Adrenal gland (tissue), 12 donors: ENCODE results near the gene DNAJB14. TPM values are rescaled to one million over a fixed set of nuclear protein-coding genes. Genes with fewer than 3 reads are reported as not detected.

ENCODE experiments used
- DNase-seq, 7 donors: peaks; one replicate each; pipeline ENCODE4 v3.0.0-alpha.2; 2019 to 2020
- H3K27ac ChIP-seq, 5 donors: fragments of 200-600 bp; sonication (generic) in 4 of 5; 1 replicate in 3 of 5; 2 replicates in 2 of 5; pipeline versions ENCODE4 v1.5.1 to v1.8.0; 2016 to 2020; ENCODE audit warnings: mild to moderate bottlenecking in 1 of 5
- H3K27me3 ChIP-seq: fragments of 200-600 bp; 2 replicates; pipeline ENCODE4 v1.8.0; 2021
- H3K36me3 ChIP-seq, 2 donors: fragments of 200-600 bp; replicated peaks in 1 of 2; 1 replicate in 1 of 2; 2 replicates in 1 of 2; pipeline versions ENCODE4 v1.5.1 to v1.8.0; 2018 to 2022
- H3K4me1 ChIP-seq, 2 donors: fragments of 200-600 bp; replicated peaks in 1 of 2; 1 replicate in 1 of 2; 2 replicates in 1 of 2; pipeline versions ENCODE4 v1.5.1 to v1.8.0; 2018 to 2021
- H3K4me3 ChIP-seq, 4 donors: fragments of 200-600 bp; sonication (generic) in 3 of 4; one replicate each; pipeline ENCODE4 v1.5.1; 2016 to 2018
- H3K9me3 ChIP-seq, 3 donors: fragments of 200-600 bp; sonication (generic) in 1 of 3; replicated peaks in 1 of 3; 1 replicate in 2 of 3; 2 replicates in 1 of 3; pipeline versions ENCODE4 v1.5.1 to v1.8.0; 2016 to 2021
- CTCF ChIP-seq, 6 experiments: fragments of 450-650 bp in 4 of 6; fragments of 200-600 bp in 2 of 6; sonication (generic) in 1 of 6; IDR thresholded peaks; 1 replicate in 5 of 6; 2 replicates in 1 of 6; pipeline versions ENCODE4 v1.5.1 to v1.8.0; 2016 to 2021; ENCODE audit warnings: antibody characterized with exemption in 6 of 6, mild to moderate bottlenecking in 2 of 6, moderate library complexity in 1 of 6
- POLR2A ChIP-seq, 2 donors: fragments of 450-650 bp; IDR thresholded peaks; one replicate each; pipeline ENCODE4 v1.6.1; 2017; ENCODE audit warnings: antibody characterized with exemption in 2 of 2, mild to moderate bottlenecking in 2 of 2, moderate library complexity in 1 of 2
- WGBS, 4 donors: extraction: QIAGEN DNeasy Blood & Tissue Kit in 2 of 4; methylation state at CpG; one replicate each; pipeline versions ENCODE4 v1.1.5 to v1.1.7; 2013 to 2017; 5-methylcytosine and 5-hydroxymethylcytosine counted together
- intact Hi-C, 2 donors: fragments of 100-400 bp; cut with DNase I; formaldehyde crosslinking; loops; one replicate each; pipeline versions ENCODE4 v1.14.1 to v1.15.0; 2022 to 2023
- polyA plus RNA-seq, 3 donors: library from polyadenylated mRNA; stranded (reverse); fragments of 200-250 nt in 2 of 3; fragments of 350-450 nt in 1 of 3; fragmentation: Illumina TruSeq in 1 of 3; extraction: RNeasy Lipid Tissue Mini Kit (QIAGEN cat#74804) in 1 of 3; gene quantifications; one replicate each; pipeline ENCODE4 v1.2.3, GENCODE V29; 2013 to 2014
- total RNA-seq, 9 donors: library from RNA; depleted of rRNA in 4 of 9; stranded (reverse); fragments of >200 nt in 4 of 9; fragments of 120-200 nt in 1 of 9; fragmentation: NEBNext Ultra II Directional in 1 of 9; extraction: Animal tissue kit (Norgen Biotek cat#: 25700) in 1 of 9; gene quantifications; one replicate each; pipeline versions ENCODE4 v1.1.0 to v1.2.4, GENCODE V29; 2013 to 2023
- donor health status: healthy with polysubstance abuse.
- donor health status: Bipolar disorder and iron deficiency.
- donor health status: DM: yes; HTN: yes; CAD: no.
- donor health status: DM: no; HTN: no; CAD: no.
- donor health status: DM: no; HTN: no; CAD: no.
- donor health status: DM: yes; HTN: yes; CAD: no.

DNAJB14 gene
- total and polyA plus RNA-seq, 12 donors, result 7.2 to 53.7 (median 33.3) TPM

- H3K27ac ChIP-seq, result peak overlapping the region in 4 of 5 donors; percentile 83 to 93 (median 92)
These were observed 581 bp downstream of the DNAJB14 start for GRCh38 chr4:99945718-99946355.

GRCh38 chr4:99943904-99944437 lies 2.4 kb downstream of the DNAJB14 start:
- Histone ChIP-seq H3K27me3 (no peaks in the 10 kb centered on the region), H3K27ac (no peak overlapping the region), H3K4me1 (peaks cover 5 to 40% of the 10 kb centered on the region in 2 donors), H3K4me3 (no peak overlapping the region), H3K36me3 (peaks cover 0 to 9% of the 10 kb centered on the region in 2 donors), H3K9me3 (no peaks in the 10 kb centered on the region)
- intact Hi-C loops, result loop anchor here in 1 of 2 donors (10.0 kb wide), 2 partner anchors 49 to 379 kb away; partner anchors contain the start of genes LAMTOR3 and TRMT10A
- no peak for DNase-seq
- 83 to 88% (median 84%) methylated on average over 2 of the region's 2 CpGs for WGBS, 4 donors
- TF ChIP-seq CTCF (IDR thresholded peaks at IDR 0.05), result no peak
- TF ChIP-seq POLR2A (IDR thresholded peaks at IDR 0.05), result no peak

More at GRCh38 chr4:99945718-99946355, 581 bp downstream of the DNAJB14 start:
- Histone ChIP-seq H3K4me1 (peaks cover 5 to 40% of the 10 kb centered on the region in 2 donors), H3K27me3 (no peaks in the 10 kb centered on the region), H3K36me3 (peaks cover 0 to 9% of the 10 kb centered on the region in 2 donors), H3K9me3 (no peaks in the 10 kb centered on the region), H3K4me3 (peak overlapping the region; percentile 29 to 94 (median 68))
- 2 to 3% (median 3%) methylated on average over 9 to 25 of the region's 25 CpGs for WGBS, 4 donors
- TF ChIP-seq CTCF (IDR thresholded peaks at IDR 0.05) (no peak), POLR2A (IDR thresholded peaks at IDR 0.05) (no peak)
- intact Hi-C loops, result loop anchor here (5.0 to 10.0 kb wide), 3 partner anchors 51 to 381 kb away; partner anchors contain the start of genes DAPP1 (in 1 of the 2), LAMTOR3 (in 1 of the 2) and TRMT10A (in 1 of the 2)
- DNase-seq, result peak in 1 of 7 donors; percentile 33

- no peaks in the 10 kb centered on the region for H3K27me3 ChIP-seq
- no peak for DNase-seq
- intact Hi-C loops, result no loop called here
- TF ChIP-seq POLR2A (IDR thresholded peaks at IDR 0.05) (no peak), CTCF (IDR thresholded peaks at IDR 0.05) (no peak)
- 86 to 95% (median 88%) methylated on average over 3 of the region's 3 CpGs for WGBS, 4 donors
- no peak overlapping the region for H3K4me3 ChIP-seq
- H3K36me3 ChIP-seq, result no peaks in the 10 kb centered on the region
- H3K9me3 ChIP-seq, result peaks cover 0 to 4% (median 0%) of the 10 kb centered on the region in 3 donors
- peaks cover 0 to 5% of the 10 kb centered on the region in 2 donors for H3K4me1 ChIP-seq
- no peak overlapping the region for H3K27ac ChIP-seq
These were observed 8.1 kb downstream of the DNAJB14 start for GRCh38 chr4:99938243-99938753.

GRCh38 chr4:99934891-99935290 lies 11.5 kb downstream of the DNAJB14 start:
- TF ChIP-seq POLR2A (IDR thresholded peaks at IDR 0.05) (no peak), CTCF (IDR thresholded peaks at IDR 0.05) (no peak)
- intact Hi-C loops, result no loop called here
- H3K4me3 ChIP-seq, result no peak overlapping the region

More at GRCh38 chr4:99934891-99935290, 11.5 kb downstream of the DNAJB14 start:
- no peaks in the 10 kb centered on the region for H3K27me3 ChIP-seq
- no peaks in the 10 kb centered on the region for H3K36me3 ChIP-seq
- peaks cover 0 to 4% (median 0%) of the 10 kb centered on the region in 3 donors for H3K9me3 ChIP-seq
- DNase-seq, result no peak
- H3K4me1 ChIP-seq, result no peaks in the 10 kb centered on the region
- no peak overlapping the region for H3K27ac ChIP-seq
